M059J (cell line): ENCODE measurements around the gene CLEC4F. TPM values are rescaled to one million over a fixed set of nuclear protein-coding genes. Genes with fewer than 3 reads are reported as not detected.
A peak's percentile ranks its signal among the peaks of the same experiment; 100 is the strongest.

Source experiments
- DNase-seq: peaks from one replicate; pipeline ENCODE4 v3.0.0-alpha.2; 2012; ENCODE audit warnings: low read depth
- total RNA-seq: library from RNA; depleted of rRNA; stranded (reverse); fragments of >200 nt; shearing (Covaris generic); gene quantifications from 2 replicates; pipeline ENCODE4 v1.2.3, GENCODE V29; 2014; rRNA removed

CLEC4F gene
- total RNA-seq: not detected in 2 replicates

- DNase-seq: no peak
Measured at GRCh38 chr2:70820499-70820898, at the start of gene CLEC4F. Gene CLEC4F, minus strand, starts transcription at chr2:70820599. Its CDS starts 76 bp downstream, at chr2:70820523.

DNA sequence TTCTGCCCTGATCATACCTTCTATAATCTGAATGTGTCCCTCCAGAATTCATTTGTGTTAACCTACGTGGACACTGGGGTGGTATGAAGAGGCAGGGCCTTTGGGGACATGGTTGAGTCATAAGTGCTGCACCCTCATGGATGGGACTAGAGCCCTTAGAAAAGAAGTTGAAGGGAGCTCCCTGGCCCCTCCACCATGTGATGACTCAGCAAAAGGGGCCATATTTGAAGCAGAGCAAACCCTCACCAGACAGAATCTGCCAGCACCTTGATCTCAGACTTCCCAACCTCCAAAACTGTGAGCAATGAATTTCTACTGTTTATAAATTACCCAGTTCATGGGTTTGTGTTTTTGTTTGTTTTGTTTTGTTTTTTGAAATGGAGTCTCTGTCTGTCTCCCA is 48.6 kb upstream of the CLEC4F start:
- DNase-seq: no peak

GRCh38 chr2:70861777-70862625 is 41.6 kb upstream of the CLEC4F start:
- peak; percentile 72 for DNase-seq

GRCh38 chr2:70855667-70856066 is 35.3 kb upstream of the CLEC4F start:
- peak; percentile 66 for DNase-seq

DNA sequence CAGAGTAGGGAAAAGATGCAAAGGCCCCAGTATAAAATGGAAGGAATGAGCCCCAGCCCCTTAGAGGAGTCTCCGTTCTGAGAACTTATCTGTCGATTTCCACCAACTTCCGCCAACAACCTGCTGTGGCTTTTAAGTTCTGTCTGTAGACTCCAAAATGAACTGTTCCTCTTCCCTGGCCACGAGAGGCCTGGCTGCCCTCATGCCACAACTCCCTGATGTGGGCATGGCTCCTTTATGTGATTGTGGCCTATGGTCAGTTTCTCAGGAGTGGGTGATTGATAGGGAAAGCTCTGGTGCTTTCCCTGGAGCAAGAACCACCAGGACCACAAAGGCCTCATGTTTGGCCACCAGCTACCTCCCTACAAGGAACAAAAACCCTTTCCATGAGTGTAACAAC is 34.0 kb upstream of the CLEC4F start:
- no peak for DNase-seq

DNA sequence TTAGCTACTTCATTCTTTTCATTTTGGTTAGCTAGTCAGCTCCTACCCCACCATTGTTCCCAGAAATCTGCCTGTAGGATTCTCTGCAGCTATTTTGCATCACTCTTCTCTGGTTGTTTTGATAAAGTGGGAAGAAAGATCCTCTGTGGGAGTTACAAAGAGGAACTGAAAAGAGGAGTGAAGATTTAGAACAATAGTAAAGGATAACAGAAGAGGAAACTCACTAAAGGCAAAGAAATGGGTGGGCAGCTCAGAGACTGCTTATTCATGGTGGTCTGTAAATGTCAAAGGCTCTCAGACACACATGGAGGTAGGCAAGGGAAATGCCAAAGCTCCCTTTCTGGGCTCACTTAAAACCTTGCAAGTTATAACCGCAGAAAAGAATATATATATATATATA is 32.4 kb upstream of the CLEC4F start:
- no peak for DNase-seq

GRCh38 chr2:70851704-70852103 is 31.3 kb upstream of the CLEC4F start:
- peak; percentile 18 for DNase-seq

DNA sequence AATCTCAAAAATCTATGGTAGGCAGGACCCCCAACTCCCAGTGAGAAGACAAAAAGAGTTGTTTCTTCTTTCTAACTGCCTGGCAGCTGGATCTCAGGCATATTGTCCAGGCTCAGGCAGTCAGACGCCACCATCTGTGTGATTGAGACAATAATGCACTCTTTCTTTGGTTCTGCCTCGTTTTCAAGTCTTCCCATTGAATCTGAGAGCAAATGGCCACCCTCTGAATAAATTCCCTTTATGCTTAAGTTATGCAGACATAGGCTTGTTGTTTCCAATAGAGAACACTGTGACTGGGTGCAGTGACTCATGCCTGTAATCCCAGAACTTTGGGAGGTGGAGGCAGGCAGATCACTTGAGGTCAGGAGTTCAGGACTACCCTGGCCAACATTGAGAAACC is 30.5 kb upstream of the CLEC4F start:
- no peak for DNase-seq

DNA sequence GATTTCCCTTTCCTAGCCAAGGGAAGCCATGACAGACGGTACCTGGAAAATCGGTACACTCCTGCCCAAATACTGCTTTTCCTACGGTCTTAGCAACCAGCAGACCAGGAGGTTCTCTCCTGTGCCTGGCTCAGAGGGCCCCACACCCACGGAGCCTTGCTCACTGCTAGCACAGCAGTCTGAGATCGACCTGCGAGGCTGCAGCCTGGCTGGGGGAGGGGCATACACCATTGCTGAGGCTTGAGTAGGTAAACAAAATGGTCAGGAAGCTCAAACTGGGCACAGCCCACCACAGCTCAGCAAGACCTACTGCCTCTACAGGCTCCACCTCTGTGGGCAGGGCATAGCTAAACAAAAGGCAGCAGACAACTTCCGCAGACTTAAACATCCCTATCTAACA is 22.0 kb upstream of the CLEC4F start:
- no peak for DNase-seq

- DNase-seq: no peak
Measured at GRCh38 chr2:70837980-70838925, 17.9 kb upstream of the CLEC4F start.

DNA sequence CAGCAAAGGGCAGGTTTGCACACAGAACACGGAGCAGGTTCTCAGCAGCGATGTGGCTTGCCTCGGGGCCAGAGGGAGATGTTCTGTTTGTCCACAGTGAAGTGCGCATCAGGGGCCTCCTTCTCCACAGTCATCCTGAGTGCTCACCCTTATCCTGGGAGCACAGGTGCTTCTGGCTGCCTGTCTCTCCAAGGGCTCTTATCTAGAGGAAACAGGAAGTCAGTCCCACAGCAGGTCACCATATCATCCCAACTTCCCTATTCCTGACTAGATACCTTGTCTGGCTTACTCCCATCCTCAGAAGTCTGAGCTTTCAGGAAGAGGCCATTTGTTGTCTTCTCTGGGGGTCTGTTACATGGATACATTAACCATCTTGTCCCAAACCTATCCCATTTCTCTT is 15.2 kb upstream of the CLEC4F start, which contains the start of gene CD207:
CD207 (minus strand) TSS at position 174 of the 400 bp plus-strand sequence; CDS start at position 134, 40 bp downstream.
- DNase-seq: no peak

DNA sequence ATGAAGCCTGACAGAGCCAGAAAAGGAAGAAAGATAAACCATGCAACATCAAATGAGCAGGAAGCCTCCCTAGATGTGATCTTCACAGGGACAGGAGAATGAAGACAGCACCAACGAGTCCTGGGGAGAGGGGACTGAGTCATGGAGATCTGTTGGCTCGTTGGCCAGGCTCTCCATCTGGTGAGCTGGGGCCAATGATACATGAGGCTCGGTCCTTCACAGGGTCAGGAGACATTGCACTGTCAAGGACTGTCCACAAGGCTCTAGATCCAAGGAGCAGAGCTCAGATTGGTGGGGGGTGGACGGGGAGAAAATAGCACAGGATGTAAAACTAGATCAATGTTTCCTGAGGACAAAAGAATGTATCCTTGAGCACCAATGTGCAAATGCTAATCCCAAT is 14.5 kb upstream of the CLEC4F start:
- no peak for DNase-seq

GRCh38 chr2:70834106-70834505 is 13.7 kb upstream of the CLEC4F start:
- no peak for DNase-seq

DNA sequence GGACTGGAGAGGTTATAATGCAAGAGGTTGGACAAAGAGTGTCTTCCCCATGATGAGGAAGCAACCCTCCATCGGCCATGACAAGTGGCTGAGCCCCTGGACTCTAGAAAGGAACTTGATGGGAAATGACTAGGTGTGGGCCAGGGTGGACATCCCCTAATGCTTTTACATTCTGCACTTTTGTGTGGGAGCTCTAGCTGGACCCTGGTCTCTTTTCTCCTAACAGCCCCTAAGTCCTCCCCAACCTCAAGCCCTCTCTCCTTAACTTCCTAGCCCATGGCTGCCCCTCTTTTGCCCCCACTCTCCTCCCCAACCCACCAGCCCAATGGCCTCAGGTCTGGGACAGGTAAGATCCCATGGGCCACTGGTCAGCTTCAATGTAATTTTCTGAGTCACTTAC is 12.8 kb upstream of the CLEC4F start:
- no peak for DNase-seq

GRCh38 chr2:70832386-70832785 is 12.0 kb upstream of the CLEC4F start:
- DNase-seq: no peak

GRCh38 chr2:70831861-70832260 is 11.5 kb upstream of the CLEC4F start:
- no peak for DNase-seq

DNA sequence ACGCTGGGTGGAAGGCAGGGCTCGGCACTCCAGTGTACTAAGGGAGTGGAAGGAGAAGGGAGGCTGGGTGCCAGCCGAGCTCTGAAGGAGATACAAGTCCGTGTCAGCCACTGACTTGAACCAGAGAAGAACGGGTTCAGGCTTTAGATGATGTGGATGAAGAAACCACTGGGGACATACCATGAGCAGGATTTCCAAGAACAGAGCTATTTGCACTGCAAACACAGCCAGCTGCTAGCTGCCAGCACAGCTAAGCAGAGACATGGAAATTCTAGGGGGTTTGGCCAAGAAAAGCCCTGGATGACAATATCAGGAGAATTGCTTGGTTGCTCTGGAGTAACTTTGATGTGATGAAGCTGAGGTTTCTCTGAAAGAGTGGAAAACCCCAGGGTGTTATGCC is 10.0 kb upstream of the CLEC4F start:
- DNase-seq: no peak

GRCh38 chr2:70829916-70830315 is 9.5 kb upstream of the CLEC4F start:
- DNase-seq: no peak

GRCh38 chr2:70828914-70829824 is 8.8 kb upstream of the CLEC4F start:
- DNase-seq: peak; percentile 71

DNA sequence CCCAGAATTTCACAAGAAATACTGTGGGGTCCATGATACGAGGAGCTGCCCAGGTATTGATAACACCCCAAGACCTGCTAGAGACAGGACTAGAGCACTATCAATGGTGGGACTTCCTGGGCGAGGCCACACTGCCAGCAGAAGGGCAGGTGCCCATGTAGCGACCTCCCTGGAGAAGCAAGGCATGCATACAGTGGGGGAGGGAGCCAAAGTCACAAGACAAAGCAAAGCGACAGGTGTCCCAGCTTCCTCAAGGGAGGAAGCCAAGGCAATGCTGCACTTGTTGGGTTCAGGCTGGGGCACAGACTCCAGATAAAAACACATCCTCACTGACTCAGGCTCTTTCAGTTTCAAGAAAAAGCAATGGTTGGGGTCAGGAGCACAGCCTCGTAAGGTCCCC is 7.7 kb upstream of the CLEC4F start:
- DNase-seq: no peak

DNA sequence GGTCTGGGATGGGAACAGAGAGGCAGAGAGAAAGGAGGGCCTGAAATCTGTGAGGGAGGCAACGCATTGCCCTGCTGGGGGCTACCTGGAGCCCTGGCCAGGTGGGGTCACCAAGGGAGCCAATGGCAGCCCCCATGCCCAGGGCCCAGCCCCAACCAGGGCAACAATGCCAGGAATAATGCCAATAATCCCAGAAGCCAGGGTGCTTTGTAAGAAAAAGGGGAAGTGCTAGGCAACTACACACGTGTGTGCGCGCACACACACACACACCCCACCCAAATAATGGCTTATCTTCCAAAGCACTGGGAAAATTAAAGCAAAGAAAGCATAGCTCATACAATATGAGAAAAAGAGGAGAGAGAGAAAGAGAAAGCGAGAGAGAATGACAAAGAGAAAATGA is 7.0 kb upstream of the CLEC4F start:
- no peak for DNase-seq
